NCI-H2227 treated with DMSO at 0.1 percent for 48 hours (cell line): ENCODE measurements around the gene SESN3.
A peak's percentile ranks its signal among the peaks of the same experiment; 100 is the strongest.
"Not testable (repeated sequence)": the region's sequence is repeated elsewhere in the genome, so short reads cannot be mapped to it uniquely, and the experiment has no call there.

Experiments used
- DNase-seq: peaks from one replicate; lab custom pipeline; 2025; lab: John Stamatoyannopoulos, UW

Gene SESN3

DNA sequence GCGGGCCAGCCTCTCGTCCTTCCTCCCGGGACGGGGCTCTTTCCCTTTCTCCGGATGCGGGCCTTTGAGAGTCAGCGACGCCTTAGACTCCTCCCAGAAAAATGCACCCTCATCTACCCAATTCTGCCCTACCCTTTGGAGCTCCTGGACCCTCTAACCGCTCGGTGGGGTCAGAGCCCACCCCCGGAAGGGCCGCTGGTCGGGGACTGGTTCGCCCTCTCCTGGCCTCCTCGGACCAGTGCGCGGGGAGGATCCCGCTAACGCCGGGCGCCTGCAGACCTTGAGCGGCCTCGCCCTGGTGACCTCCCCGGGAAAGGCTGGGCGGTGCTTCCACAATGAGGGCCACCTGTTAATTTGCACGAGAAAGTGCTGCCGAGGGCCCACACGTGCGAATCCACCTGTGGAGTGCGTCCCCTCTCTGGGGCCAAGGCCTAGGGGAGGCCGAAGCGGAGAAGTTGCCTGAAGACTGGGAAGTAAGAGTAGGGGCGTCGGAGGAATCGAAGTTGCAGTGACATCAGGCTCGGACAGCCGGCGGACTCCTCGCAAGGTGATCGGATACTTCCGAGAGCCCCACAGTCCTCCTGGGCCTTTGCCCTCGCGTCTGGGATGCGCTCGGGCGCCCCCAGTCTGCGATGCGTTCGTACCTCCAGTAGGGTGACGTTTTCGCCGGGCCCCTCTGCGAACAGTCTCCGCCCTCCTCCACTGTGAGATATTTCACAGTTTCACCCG lies 79.9 kb downstream of the SESN3 start:
- DNase-seq, result peak; percentile 11

DNA sequence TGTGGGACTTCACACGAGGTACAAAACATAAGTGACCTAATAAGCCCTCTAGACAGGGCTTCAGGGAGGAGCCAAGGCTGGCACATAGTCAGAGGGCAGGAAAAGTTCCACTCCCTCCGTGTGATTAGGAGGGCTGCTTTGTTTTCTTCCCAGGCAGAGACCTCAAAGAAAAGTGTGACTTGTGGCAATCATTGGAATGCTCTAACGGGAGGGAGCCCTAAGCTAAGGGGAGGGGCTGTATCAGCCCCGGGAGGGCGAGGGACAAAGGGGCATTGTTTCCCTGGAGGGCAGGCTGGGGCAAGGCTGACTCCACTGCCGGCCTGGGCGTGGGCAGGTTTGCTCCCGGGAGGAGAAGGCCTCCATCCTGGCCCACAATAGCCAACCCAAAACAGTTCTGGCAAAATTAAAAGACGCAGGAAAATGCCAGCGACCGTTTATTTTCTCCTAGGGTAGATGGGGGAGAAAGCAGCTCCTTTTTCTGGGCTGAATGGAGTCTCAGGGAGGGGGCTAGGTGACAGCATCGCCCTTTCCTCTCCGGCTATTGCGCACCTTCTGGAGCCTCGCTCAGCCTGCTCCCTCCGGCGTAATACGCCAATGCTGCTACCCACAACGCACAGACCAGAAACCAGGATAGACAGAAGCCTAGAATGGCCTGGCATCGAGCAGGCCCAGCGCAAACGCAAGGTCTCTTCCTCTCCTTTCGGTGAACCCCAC lies 81.2 kb downstream of the SESN3 start:
- no peak for DNase-seq

DNA sequence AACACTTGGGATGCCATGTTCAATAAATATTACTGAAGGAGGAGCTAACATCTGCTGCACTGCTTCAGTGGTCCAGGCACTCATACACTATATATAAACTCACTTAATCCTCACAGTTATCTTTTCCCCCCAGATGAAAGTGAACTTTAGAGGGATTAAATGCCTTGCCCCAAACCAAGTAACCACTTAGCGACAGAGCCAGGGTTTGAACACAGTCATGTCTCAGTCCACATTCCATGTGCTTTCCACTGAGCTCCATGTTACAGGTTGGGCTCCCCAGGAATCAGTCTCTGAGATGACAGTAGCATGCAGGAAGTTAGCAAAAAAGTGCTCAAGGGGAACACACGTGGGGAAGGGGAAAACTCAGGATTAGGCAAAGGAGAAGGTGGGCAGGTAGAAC lies 82.1 kb downstream of the SESN3 start:
- DNase-seq, result no peak

DNA sequence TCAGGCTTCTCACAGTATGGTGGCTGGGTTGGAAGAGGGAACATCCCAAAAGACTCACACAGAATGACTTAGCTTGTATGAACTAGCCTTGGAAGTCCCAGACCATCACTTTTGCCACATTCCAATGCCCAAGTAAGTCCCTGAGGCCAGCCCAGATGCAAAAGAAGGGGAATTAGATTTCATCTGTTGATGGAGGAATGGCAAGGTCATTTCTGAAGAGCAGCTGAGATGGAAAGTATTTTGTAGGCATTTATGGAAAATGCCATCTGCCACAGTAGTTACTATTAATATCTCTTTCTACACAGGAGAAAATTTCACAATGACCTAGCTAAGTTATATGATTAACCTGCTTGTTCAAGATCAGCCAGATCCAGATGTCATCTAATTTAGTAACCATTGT lies 82.6 kb downstream of the SESN3 start:
- no peak for DNase-seq

DNA sequence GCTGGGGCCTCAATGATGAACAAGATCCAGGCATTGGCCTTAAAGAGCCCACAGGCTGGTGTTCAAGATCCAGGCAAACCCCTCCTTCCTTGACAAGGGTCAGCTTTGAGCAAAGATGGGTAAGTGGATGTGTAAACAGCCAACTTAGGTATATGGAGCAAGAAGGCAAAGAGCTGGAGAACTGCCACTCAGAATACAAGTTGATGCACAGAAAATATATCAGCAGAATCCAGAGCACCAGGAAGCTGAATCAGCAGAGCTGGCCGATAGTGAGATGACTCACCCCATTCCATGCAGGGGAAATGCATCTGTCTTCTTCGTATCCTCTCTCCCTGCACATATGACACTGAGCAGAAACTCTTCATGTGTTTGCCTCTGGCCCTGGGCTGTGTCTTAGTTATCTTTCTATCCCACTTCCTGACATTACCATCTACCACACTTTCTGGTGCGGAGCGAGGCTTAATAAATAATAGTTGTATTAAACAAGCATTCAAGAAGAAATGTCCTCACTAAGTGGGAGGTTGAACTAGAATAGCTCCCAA lies 83.6 kb downstream of the SESN3 start:
- no peak for DNase-seq

DNA sequence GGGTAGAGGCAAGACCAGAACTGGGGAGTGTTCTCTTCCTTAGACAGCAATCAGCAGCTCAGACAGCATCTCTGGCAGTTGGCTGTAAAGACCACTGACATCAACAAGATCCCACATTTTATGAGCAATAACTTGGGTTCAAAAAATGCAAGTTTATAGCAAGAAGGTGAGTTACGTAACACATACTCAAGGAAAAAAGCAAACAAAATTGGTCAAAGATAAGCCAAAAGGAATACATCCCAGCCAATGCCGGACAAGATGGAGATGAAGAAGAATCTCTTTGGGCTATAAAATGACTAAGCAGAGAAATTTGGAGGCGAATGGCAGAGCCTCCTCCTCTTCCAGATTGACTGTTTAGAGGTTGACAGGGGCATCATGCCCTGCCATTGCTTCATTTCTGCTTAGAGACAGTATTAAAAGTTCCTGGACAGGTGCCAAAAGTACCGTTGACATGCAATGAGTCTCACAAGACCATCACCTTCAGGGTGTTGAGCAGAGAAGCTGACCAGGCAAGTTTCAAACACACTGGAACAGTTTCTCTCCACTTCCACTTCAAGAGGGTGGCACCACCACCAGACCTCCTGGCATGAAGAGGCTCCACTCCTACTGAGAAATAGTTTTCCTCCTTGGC lies 85.5 kb downstream of the SESN3 start:
- DNase-seq, result no peak

DNA sequence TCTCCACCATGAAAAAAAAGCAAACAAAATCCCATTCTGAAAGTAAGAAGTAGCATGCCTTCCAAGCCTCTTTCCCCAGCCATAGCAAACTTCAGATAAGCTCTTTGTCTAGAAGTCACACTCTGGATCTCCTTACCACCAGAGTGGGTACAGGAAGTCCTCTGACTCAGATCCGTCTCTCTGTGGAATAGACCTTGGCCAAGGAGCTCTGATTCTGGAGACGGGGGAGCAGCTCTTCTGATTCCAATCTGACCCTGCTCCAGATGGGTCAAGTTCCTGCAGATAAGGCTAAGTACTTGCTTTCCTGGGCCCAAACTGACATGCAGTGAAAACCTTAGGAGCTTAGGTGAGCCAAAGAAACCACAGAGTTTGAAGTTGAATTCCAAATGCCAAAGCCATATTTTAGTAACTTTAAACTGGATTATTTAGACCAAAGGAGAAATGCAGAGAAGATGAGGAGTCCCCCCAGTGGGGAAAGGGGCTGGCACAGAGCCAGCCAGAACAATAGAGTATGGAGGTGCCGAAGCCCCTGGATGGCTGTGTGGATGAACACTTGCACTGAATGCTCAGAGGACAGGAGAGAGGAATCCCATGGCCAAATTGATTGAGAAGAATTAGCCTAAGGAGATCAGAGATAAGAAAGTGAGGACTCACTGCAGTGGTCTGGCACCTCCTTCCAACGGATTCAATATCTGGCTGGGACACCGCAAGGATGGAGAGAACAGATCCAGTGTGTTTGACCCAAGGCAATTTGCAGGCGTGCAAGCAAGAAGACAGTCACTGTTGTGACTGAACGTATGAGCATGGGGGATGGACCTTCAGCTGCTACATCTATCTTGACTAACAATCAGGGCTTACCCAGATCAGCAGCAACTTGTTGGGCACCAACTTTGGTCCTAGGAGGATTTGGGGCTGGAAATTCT lies 86.4 kb downstream of the SESN3 start:
- no peak for DNase-seq

DNA sequence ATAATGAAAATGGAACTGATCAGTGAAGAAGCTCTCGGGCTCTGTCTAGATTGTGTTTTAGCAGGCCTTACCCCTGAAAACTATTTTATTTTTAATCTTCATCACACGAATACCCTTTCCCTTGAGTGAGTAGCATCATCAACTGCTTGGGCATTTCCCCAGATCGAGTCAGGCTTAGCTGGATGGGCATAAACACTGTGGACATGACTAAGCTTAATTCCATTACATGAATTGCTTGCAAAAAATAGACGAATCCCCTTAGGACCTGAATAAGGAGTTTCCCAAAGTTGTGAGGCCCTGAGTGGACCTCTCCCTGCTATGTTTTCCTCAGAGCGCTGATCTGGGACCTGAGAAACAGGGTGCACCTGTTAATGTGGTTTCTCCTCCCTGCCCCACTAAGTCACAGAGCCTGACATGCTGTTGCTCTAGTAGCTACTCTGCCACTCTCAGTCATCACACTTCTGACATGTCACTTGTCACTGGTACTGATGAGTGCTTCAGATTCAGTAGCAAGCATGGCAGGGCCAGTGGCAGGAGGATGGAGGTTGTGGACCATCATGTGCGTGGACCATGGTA lies 87.8 kb downstream of the SESN3 start:
- no peak for DNase-seq

DNA sequence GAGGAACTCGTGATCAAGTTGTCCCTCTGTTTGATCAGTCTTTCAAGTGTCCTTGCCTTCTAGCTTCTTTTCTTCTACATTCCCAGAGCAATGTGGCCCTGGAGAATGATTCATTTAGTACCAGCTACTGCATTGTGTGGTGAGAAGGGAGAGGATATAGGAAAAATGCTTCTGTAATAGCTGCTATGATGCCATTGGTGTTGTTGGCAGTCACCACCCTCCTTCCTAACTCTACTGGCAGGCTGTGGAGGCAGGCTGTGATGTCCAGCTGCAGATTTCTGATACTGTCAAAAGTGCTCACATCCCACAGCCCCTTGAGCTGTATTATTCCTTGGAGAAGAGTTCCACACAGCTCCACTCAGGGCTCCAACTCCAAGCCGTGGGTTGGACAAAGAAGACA lies 88.6 kb downstream of the SESN3 start:
- no peak for DNase-seq

DNA sequence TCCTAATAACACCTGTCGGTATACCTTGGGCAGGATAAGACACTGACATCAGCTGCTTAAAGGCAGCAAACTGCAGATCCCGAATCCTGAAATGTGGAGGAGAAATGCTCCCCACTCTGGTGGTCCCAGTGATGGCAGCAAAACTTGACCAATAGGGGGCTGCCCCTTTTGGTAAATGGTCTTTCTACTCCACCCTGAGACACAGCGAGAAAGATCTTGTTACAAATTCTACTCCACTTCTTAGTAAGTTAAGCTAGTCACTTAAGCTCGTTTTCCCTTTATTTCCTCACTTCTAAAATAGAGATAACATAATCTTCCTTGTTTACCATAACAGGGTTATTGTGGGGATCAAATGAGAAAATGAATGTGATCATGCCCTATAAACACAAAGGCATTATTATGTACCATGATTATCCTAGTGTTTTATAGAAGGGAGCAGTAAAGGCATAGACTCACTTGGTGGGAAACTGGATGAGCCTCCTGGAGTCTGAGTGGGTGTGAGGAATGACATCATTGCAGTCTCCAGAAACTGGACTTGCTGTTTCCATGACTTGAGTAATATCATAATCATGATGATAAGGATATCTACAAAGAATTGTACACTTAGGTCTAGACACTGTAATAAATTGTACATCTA lies 90.5 kb downstream of the SESN3 start:
- no peak for DNase-seq

DNA sequence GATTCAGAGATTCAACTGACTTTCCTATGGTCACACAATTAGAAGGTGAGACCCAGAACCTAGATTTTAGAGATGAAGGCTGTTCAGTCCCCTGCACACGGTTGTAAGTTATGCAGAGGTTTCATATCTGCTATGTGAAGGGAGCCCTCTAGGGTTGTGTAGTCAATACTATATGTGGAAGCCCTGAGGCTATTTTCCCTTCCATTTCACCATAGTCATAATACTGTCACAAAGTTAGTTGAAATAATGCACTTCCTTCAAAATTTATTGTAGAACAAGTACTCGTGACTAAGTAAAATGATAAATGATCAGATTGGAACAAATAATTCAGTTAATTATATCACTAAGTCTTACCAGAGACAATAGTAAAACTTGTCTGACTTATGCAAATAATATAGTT lies 92.6 kb downstream of the SESN3 start:
- DNase-seq, result no peak

DNA sequence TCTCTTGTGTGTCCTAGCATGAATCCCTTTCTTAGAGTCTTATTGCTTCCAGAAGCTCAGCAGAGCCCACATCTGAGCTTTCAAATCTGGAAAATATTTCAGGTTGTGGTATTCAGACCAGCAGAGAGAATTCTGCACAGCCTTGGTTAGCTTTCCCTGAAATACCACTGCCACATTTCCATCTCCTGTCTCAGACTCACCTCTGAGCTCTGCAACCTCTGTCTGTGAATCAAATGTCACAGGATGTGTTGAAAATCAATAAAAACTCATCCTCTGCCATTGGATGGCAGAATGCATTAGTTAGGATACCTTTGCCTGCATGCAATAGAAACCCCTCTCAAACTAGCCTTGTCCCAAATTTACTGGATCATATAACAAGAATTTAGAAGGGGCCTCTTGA lies 93.7 kb downstream of the SESN3 start:
- no peak for DNase-seq

DNA sequence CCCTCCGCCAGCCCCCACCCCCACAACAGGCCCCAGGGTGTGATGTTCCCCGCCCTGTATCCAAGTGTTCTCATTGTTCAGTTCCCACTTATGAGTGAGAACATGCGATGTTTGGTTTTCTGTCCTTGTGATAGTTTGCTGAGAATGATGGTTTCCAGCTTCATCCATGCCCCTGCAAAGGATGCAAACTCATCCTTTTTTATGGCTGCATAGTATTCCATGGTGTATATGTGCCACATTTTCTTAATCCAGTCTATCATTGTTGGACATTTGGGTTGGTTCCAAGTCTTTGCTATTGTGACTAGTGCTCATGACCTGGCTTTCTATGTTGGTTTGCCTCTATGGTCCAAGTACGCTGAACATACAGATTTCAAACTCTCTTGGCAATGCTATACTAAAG lies 94.3 kb downstream of the SESN3 start:
- DNase-seq, result not testable (repeated sequence)

DNA sequence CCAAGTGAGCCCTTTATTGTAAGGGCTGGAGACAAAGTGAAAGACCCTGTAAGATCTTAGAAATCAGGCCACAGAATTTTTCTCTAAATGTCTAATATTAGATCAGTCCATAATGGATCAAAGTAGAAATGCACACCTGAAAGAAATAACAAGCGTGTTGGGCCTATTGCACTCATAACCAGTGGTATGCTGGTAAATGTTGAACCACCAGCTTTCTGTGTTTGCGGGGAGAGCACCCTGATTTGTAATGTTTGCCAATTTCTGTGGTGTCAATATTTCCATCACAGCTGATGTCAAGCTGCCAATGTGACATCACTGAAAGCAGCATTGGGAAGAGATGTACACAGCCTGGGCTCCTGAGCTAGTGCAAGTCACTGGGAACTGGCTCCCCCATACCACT lies 95.1 kb downstream of the SESN3 start:
- DNase-seq, result no peak

DNA sequence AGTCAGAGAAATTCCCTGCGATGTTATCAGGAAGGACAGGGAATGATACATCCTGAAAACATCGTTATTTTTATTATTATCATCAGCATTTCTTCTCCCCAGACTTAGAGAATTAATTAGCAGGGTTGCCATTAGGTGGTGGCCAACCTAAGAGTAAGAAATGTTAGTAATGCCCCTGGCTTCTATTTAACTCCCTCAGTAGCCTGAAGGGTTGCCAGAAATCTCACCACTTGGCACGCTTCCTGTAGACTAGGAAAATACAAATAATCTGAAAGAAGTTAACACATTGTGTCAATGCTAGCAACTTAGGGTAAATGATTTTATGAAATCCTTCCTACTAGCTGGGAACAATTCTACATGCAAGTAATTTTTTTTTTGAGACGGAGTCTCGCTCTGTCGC lies 95.8 kb downstream of the SESN3 start:
- no peak for DNase-seq

DNA sequence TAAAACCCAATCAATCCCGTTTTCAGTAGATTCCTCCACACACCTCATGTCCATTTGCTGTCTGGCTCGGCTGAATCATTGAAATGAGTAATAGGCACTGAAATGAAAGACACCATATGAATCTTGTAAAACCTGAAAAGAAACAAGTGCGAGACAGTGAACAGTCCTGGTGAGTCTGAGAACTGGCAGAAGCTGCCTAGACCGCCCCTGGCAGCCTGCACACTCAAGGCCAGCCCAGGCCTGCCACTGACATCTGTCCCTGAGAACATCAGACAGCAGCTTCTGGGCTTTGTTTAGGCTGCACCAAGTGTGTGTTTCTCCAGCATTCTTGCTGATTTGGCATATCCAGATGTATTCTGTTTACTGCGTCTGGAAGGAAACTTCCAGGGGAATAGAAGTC lies 96.5 kb downstream of the SESN3 start:
- no peak for DNase-seq

DNA sequence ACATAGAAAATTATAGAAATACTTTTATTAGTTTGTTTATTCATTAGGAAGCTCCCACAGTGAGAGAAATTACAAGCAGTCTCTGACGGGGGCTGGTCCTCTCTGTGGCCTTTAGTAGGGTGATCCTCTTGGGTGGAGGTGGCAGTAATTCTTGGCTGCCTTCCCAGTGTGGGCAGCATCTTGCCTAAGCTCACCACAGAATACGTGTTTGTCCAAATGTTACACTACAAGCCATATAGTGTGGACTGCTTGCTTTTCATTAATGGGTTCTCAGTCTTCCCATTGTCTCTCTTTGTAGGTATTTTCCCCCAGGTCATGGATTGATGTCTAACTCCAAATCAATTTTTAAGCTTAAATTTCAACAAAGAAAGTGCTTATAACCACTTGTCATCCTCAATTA lies 98.0 kb downstream of the SESN3 start:
- no peak for DNase-seq

DNA sequence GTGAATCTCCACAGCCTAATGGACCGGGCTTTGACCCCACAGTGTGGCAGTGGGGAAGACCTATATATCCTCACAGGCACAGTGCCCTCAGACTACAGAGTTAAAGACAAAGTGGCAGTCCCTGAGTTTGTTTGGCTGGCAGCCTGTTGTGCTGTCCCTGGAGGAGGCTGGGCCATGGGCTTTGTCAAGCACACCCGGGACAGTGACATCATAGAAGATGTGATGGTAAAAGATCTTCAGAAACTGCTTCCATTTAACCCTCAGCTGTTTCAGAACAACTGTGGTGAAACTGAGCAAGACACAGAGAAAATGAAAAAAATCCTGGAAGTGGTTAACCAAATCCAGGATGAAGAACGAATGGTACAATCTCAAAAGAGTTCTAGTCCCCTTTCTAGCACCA lies 102.4 kb downstream of the SESN3 start:
- DNase-seq, result no peak

DNA sequence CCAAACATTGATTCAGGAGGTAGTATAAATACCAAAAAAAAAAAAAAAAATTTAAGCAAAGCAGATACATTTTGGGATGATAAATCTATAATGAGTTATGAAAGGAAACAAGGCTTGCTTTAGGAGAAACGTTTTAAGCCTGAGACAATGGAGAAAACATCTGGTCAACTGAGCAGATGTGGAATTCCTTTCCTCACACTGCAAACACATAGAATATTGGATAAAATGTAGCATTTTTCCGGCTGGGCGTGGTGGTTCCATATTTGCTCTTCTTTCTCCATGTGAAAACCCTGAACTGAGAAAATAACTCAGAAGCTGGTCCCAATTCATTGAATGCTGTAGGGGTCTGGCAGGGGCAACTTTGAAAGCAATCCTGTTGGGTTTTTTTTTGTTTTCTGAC lies 107.4 kb downstream of the SESN3 start:
- no peak for DNase-seq

DNA sequence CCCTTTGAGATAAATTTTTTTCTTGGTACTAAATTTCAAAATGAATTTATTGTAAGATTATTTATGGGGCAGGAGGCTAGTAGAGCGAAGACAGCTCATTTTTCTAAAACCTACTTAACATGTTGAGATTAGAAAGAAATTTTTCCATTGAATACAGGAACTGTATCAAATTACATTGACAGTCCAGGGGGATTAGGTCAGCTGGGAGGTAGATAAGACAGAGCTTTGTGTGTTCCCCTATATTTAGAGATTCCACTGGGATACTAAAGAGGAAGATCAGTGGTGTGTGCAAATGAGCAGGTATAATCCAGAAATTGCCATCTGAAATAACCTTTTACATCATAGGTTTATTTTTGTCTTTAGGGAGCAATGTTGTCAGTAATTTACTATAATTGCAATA lies 109.3 kb downstream of the SESN3 start:
- DNase-seq, result no peak

DNA sequence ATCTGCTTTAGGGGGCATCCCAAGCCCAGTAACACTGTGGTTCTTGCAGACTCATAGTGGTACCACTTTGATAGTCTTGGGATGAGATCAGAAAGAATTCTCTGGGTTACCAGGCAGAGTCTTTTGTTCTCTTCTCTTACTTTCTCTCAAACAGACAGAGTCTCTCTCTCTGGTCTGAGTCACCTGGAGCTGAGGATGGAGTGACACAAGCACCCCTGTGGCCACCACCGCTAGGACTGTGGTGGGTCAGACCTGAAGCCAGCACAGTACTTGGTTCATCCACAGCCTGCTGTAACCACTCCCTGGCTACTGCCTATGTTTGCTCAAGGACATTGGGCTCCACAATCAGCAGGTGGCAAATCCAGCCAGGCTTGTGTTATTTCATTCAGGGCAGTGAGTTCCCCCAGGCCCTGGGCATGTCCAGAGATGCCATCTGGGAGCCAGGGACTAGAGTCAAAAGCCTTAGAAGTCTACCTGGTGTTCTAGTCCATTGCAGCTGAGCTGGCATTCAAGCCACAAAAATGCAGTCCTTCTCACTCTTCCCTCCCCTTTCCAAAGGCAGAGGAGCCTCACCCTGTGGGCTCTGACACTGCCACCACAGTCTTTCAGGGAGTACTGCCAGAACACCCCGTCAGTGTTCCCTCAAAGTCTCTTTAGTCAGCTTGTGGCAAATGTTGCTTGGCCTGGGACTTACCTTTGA lies 111.5 kb downstream of the SESN3 start:
- no peak for DNase-seq
